ENCODE data around the gene LGI4. TPM values are rescaled to one million over a fixed set of nuclear protein-coding genes. Genes with fewer than 3 reads are reported as not detected.
A peak's percentile ranks its signal among the peaks of the same experiment; 100 is the strongest.

The LGI4 gene
- total and polyA plus RNA-seq, 8 donors: 3.1 to 40.0 (median 13.4) TPM

DNA sequence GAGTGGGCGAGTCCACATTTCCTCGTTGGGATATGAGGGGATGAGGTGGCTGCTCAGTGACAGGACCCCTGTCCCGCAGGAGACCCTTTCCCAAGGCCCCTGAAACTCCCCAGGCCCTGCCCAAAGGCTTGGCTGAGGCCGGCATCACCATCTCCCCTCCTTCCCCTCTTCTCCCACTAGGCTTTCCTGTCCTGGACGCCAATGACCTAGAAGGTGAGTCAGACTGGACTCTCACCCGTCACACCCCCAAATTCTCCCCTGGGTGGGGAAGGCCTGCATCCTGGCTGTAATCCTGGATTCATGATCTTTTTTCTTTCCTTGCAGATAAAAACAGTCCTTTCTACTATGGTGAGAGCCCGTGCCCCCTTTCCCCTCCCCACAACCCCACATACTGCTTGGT is 14.0 kb downstream of the LGI4 start:
- no peak for DNase-seq
- Histone ChIP-seq H3K27me3 (no peaks in the 10 kb centered on the region), H3K36me3 (peaks cover 0 to 17% (median 5%) of the 10 kb centered on the region in 4 donors), H3K9me3 (no peaks in the 10 kb centered on the region), H3K4me1 (peaks cover 44 to 76% (median 62%) of the 10 kb centered on the region in 4 donors), H3K27ac (peak overlapping the region; percentile 65 to 92 (median 88)), H3K4me3 (peak overlapping the region in 1 of 4 donors; percentile 24)
- 53 to 74% (median 65%) methylated on average over 7 of the region's 7 CpGs for WGBS, 5 donors
- TF ChIP-seq POLR2A (IDR thresholded peaks at IDR 0.05) (no peak), EP300 (IDR thresholded peaks at IDR 0.05) (no peak), POLR2AphosphoS5 (IDR thresholded peaks at IDR 0.05) (no peak)
- TF ChIP-seq, protein P1, sequence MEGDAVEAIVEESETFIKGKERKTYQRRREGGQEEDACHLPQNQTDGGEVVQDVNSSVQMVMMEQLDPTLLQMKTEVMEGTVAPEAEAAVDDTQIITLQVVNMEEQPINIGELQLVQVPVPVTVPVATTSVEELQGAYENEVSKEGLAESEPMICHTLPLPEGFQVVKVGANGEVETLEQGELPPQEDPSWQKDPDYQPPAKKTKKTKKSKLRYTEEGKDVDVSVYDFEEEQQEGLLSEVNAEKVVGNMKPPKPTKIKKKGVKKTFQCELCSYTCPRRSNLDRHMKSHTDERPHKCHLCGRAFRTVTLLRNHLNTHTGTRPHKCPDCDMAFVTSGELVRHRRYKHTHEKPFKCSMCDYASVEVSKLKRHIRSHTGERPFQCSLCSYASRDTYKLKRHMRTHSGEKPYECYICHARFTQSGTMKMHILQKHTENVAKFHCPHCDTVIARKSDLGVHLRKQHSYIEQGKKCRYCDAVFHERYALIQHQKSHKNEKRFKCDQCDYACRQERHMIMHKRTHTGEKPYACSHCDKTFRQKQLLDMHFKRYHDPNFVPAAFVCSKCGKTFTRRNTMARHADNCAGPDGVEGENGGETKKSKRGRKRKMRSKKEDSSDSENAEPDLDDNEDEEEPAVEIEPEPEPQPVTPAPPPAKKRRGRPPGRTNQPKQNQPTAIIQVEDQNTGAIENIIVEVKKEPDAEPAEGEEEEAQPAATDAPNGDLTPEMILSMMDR (IDR thresholded peaks at IDR 0.05): no peak
- intact Hi-C loops (cut with DNase I; ENCODE audit: low total_unique reads): no loop called here

DNA sequence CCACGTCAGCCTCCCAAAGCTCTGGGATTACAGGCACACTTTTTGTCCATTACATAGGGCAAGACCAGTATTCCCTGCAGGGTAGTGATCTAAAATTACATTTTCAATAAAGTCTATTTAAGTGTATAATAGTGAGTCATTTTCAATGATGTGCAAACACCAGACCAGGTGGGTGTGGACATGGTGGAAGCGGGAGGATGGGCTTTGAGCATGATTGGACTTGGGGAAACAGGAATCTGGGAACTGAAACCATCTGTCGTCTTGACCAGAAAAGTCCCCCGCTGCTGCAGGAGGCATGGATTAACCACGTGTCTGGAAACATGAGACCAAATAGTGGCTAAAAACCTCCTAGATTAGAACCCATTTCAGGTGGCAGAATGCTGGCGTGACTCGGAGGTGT is 14.4 kb downstream of the LGI4 start:
- H3K27me3 ChIP-seq: no peaks in the 10 kb centered on the region
- TF ChIP-seq POLR2A (IDR thresholded peaks at IDR 0.05): no peak
- peak in 1 of 3 donors; percentile 24 for TF ChIP-seq POLR2AphosphoS5 (IDR thresholded peaks at IDR 0.05)
- H3K36me3 ChIP-seq: peaks cover 0 to 17% (median 5%) of the 10 kb centered on the region in 4 donors
- intact Hi-C loops (cut with DNase I; ENCODE audit: low total_unique reads): no loop called here
- peak overlapping the region; percentile 65 to 92 (median 88) for H3K27ac ChIP-seq
- WGBS, 5 donors: 36 to 53% (median 49%) methylated on average over 7 of the region's 7 CpGs
- peak overlapping the region in 1 of 4 donors; percentile 24 for H3K4me3 ChIP-seq
- peaks cover 40 to 72% (median 58%) of the 10 kb centered on the region in 4 donors for H3K4me1 ChIP-seq
- DNase-seq: peak in 1 of 2 donors; percentile 74
- H3K9me3 ChIP-seq: no peaks in the 10 kb centered on the region

DNA sequence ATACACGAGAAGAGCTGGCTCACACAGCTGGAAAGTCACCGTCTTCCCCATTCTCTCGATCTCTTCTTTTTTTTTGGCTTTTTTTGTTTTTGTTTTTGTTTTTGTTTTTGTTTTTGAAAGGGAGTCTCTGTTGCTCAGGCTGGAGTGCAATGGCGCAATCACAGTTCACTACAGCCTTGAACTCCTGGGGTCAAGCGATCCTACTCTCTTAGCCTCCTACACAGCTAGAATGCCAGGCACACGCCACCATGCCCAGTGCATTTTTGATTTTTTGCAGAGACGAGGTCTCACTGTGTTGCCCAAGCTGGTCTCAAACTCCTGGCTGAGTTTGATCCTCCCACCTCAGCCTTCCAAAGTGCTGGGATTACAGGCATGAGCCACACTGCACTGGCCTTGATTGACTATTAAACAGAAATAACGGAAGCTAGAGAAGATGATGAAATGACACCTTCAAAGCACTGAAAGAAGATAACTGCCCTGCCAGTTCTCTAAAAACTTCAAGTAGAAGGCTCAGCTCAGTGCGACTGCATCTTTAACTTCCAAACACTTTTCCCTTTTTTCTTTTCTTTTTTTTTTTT is 15.2 kb downstream of the LGI4 start:
- peaks cover 38 to 72% (median 55%) of the 10 kb centered on the region in 4 donors for H3K4me1 ChIP-seq
- no peaks in the 10 kb centered on the region for H3K9me3 ChIP-seq
- no peaks in the 10 kb centered on the region for H3K27me3 ChIP-seq
- peak overlapping the region in 2 of 4 donors; percentile 24 to 59 for H3K4me3 ChIP-seq
- no peak for DNase-seq
- H3K36me3 ChIP-seq: peaks cover 0 to 17% (median 5%) of the 10 kb centered on the region in 4 donors
- intact Hi-C loops (cut with DNase I; ENCODE audit: low total_unique reads): no loop called here
- H3K27ac ChIP-seq: peak overlapping the region in 4 of 5 donors; percentile 87 to 92 (median 88)
- TF ChIP-seq EP300 (IDR thresholded peaks at IDR 0.05) (no peak), POLR2A (IDR thresholded peaks at IDR 0.05) (no peak)
- TF ChIP-seq, protein P1 (IDR thresholded peaks at IDR 0.05): no peak
- 66 to 81% (median 73%) methylated on average over 9 of the region's 9 CpGs for WGBS, 5 donors

DNA sequence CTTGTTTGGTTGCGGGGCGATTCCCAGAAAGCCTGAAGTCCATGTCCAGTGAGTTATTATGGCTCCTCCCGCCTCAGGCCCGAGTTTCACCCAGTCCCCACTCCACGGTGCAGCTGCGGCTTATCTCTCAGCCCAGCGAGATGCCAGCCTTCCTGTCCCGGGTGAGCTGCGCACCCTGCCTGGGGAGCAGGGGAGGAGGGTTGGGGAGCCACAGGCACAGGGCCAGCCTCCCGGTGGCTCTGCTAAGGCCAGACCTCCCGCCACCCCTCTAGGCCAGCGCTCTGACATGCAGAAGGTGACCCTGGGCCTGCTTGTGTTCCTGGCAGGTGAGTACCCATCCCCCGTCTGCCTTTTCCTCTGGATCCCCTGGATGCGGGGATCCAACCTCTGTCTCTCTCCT is 15.8 kb downstream of the LGI4 start:
- 26 to 65% (median 43%) methylated on average over 14 of the region's 14 CpGs for WGBS, 5 donors
- DNase-seq: peak in 1 of 2 donors; percentile 49
- Histone ChIP-seq H3K27ac (peak overlapping the region; percentile 87 to 95 (median 88)), H3K36me3 (peaks cover 0 to 17% (median 5%) of the 10 kb centered on the region in 4 donors), H3K4me3 (peak overlapping the region; percentile 24 to 59 (median 49)), H3K27me3 (no peaks in the 10 kb centered on the region), H3K4me1 (peaks cover 36 to 72% (median 54%) of the 10 kb centered on the region in 4 donors), H3K9me3 (no peaks in the 10 kb centered on the region)
- TF ChIP-seq POLR2AphosphoS5 (IDR thresholded peaks at IDR 0.05): peak in 1 of 3 donors; percentile 11
- TF ChIP-seq EP300 (IDR thresholded peaks at IDR 0.05): no peak
- intact Hi-C loops (cut with DNase I; ENCODE audit: low total_unique reads): no loop called here

DNA sequence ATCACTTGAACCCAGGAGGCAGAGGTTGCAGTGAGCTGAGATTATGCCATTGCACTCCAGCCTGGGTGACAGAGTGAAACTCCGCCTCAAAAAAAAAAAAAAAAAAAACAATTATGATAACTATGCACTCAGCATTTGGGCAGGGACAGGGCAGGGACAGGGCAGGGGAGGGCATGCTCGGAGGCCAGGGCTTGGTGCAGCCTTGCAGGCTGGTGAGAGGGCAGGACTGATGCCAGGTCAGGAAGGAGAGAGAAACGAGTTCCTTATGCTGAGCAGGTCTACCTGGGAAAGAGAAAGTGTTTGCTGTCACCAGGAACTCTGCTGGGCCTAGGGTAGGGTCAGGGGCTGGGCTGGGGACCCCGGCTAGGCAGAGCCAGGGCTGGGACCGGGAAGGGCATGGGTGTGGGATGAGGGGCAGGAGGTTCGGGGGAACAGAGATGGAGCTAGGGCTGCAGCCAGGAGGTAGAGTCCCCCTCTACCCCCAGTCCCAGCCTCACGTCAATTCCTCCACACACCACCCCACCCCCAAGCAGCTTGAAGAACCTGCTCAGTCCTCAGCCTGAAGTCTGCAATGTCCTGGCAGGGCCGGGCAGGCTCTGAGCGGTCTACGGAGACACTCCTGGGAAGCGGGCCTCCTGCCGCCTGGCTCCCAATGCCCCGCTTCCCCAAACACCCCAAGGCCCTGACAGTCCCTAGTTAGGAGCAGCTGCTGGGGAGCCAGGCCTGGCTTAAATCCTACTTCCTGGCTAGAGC is 16.4 kb downstream of the LGI4 start:
- no peaks in the 10 kb centered on the region for H3K27me3 ChIP-seq
- H3K27ac ChIP-seq: peak overlapping the region; percentile 87 to 95 (median 88)
- H3K4me1 ChIP-seq: peaks cover 29 to 72% (median 48%) of the 10 kb centered on the region in 4 donors
- no peaks in the 10 kb centered on the region for H3K9me3 ChIP-seq
- peak; percentile 48 to 71 for DNase-seq
- H3K4me3 ChIP-seq: peak overlapping the region; percentile 24 to 59 (median 49)
- 24 to 57% (median 53%) methylated on average over 7 to 13 of the region's 13 CpGs for WGBS, 5 donors
- intact Hi-C loops (cut with DNase I; ENCODE audit: low total_unique reads): no loop called here
- H3K36me3 ChIP-seq: peaks cover 0 to 17% (median 5%) of the 10 kb centered on the region in 4 donors
- no peak for TF ChIP-seq POLR2A (IDR thresholded peaks at IDR 0.05)
- TF ChIP-seq, protein P1 (IDR thresholded peaks at IDR 0.05): no peak
- peak in 1 of 3 donors; percentile 50 for TF ChIP-seq POLR2AphosphoS5 (IDR thresholded peaks at IDR 0.05)
- no peak for TF ChIP-seq EP300 (IDR thresholded peaks at IDR 0.05)
